ENCODE results near the gene ZNF32. TPM values are rescaled to one million over a fixed set of nuclear protein-coding genes. Genes with fewer than 3 reads are reported as not detected.

ZNF32 gene
- total and polyA plus RNA-seq, 4 donors = 21.4 to 60.8 (median 30.8) TPM

GRCh38 chr10:43619368-43619767 lies 29.3 kb downstream of the ZNF32 start:
- 85 to 88% methylated on average over 2 of the region's 2 CpGs for WGBS, 2 donors
- peaks cover 0 to 14% (median 5%) of the 10 kb centered on the region in 4 donors for H3K9me3 ChIP-seq (ENCODE audit: control insufficient read depth in 4 of 4, insufficient read depth in 3 of 4, low read length in 3 of 4)
- TF ChIP-seq, protein P1, sequence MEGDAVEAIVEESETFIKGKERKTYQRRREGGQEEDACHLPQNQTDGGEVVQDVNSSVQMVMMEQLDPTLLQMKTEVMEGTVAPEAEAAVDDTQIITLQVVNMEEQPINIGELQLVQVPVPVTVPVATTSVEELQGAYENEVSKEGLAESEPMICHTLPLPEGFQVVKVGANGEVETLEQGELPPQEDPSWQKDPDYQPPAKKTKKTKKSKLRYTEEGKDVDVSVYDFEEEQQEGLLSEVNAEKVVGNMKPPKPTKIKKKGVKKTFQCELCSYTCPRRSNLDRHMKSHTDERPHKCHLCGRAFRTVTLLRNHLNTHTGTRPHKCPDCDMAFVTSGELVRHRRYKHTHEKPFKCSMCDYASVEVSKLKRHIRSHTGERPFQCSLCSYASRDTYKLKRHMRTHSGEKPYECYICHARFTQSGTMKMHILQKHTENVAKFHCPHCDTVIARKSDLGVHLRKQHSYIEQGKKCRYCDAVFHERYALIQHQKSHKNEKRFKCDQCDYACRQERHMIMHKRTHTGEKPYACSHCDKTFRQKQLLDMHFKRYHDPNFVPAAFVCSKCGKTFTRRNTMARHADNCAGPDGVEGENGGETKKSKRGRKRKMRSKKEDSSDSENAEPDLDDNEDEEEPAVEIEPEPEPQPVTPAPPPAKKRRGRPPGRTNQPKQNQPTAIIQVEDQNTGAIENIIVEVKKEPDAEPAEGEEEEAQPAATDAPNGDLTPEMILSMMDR (IDR thresholded peaks at IDR 0.05; ENCODE audit: control extremely low read depth, extremely low read depth) = no peak

GRCh38 chr10:43616697-43617370 lies 31.8 kb downstream of the ZNF32 start:
- no peak for DNase-seq
- 89 to 96% methylated on average over 6 of the region's 6 CpGs for WGBS, 2 donors
- no peak for ATAC-seq (ENCODE audit: insufficient read depth, low FRiP score)
- Histone ChIP-seq H3K27ac (ENCODE audit: low read depth in 1 of 2, low read length in 1 of 2) (no peak overlapping the region), H3K4me1 (ENCODE audit: control insufficient read depth in 5 of 5, insufficient read depth in 5 of 5, low read length in 5 of 5) (no peaks in the 10 kb centered on the region), H3K4me3 (no peak overlapping the region), H3K9ac (ENCODE audit: insufficient read depth in 1 of 2, low read length in 2 of 2) (no peak overlapping the region), H3K9me3 (ENCODE audit: control insufficient read depth in 4 of 4, insufficient read depth in 3 of 4, low read length in 3 of 4) (peaks cover 0 to 15% (median 5%) of the 10 kb centered on the region in 4 donors), H3K36me3 (ENCODE audit: control insufficient read depth in 4 of 4, insufficient read depth in 4 of 4, low read length in 4 of 4) (peaks cover 3 to 18% (median 16%) of the 10 kb centered on the region in 4 donors), H3K27me3 (ENCODE audit: control insufficient read depth in 3 of 3, insufficient read depth in 3 of 3, low read length in 2 of 3) (no peaks in the 10 kb centered on the region)
- TF ChIP-seq, protein P1 (IDR thresholded peaks at IDR 0.05; ENCODE audit: control extremely low read depth, extremely low read depth) = no peak

More at GRCh38 chr10:43619368-43619767, 29.3 kb downstream of the ZNF32 start:
- Histone ChIP-seq H3K4me3 (no peak overlapping the region), H3K36me3 (ENCODE audit: control insufficient read depth in 4 of 4, insufficient read depth in 4 of 4, low read length in 4 of 4) (peaks cover under 1 to 18% (median 16%) of the 10 kb centered on the region in 4 donors), H3K9ac (ENCODE audit: insufficient read depth in 1 of 2, low read length in 2 of 2) (no peak overlapping the region), H3K27ac (ENCODE audit: low read depth in 1 of 2, low read length in 1 of 2) (no peak overlapping the region), H3K27me3 (ENCODE audit: control insufficient read depth in 3 of 3, insufficient read depth in 3 of 3, low read length in 2 of 3) (no peaks in the 10 kb centered on the region), H3K4me1 (ENCODE audit: control insufficient read depth in 5 of 5, insufficient read depth in 5 of 5, low read length in 5 of 5) (no peaks in the 10 kb centered on the region)
- no peak for DNase-seq
- no peak for ATAC-seq (ENCODE audit: insufficient read depth, low FRiP score)

- peaks cover 0 to 5% (median 0%) of the 10 kb centered on the region in 4 donors for H3K9me3 ChIP-seq (ENCODE audit: control insufficient read depth in 4 of 4, insufficient read depth in 3 of 4, low read length in 3 of 4)
- no peaks in the 10 kb centered on the region for H3K27me3 ChIP-seq (ENCODE audit: control insufficient read depth in 3 of 3, insufficient read depth in 3 of 3, low read length in 2 of 3)
- TF ChIP-seq, protein P1 (IDR thresholded peaks at IDR 0.05; ENCODE audit: control extremely low read depth, extremely low read depth) = no peak
- DNase-seq = no peak
- H3K27ac ChIP-seq (ENCODE audit: low read depth in 1 of 2, low read length in 1 of 2) = no peak overlapping the region
- no peak overlapping the region for H3K9ac ChIP-seq (ENCODE audit: insufficient read depth in 1 of 2, low read length in 2 of 2)
- H3K36me3 ChIP-seq (ENCODE audit: control insufficient read depth in 4 of 4, insufficient read depth in 4 of 4, low read length in 4 of 4) = peaks cover 0 to 7% (median 3%) of the 10 kb centered on the region in 4 donors
- no peak for ATAC-seq (ENCODE audit: insufficient read depth, low FRiP score)
- H3K4me3 ChIP-seq = no peak overlapping the region
- H3K4me1 ChIP-seq (ENCODE audit: control insufficient read depth in 5 of 5, insufficient read depth in 5 of 5, low read length in 5 of 5) = peaks cover 0 to 7% (median 0%) of the 10 kb centered on the region in 5 donors
These were observed 38.0 kb downstream of the ZNF32 start for GRCh38 chr10:43610636-43611035.

Measured in lung (tissue), 12 donors.